SK-N-SH treated with all-trans-retinoic acid at 6 μM for 48 hours (cell line): ENCODE results near the gene IMPG1.

Source experiments
- BACH2 ChIP-seq: fragments of 250-450 bp; sonication (Bioruptor Pico); IDR thresholded peaks from 2 replicates; pipeline ENCODE4 v1.9.0; 2021; ENCODE audit warnings: mild to moderate bottlenecking, borderline replicate concordance
- GLIS3 ChIP-seq: fragments of 250-450 bp; sonication (Bioruptor Pico); IDR thresholded peaks from 2 replicates; pipeline ENCODE4 v1.5.0; 2020; ENCODE audit warnings: mild to moderate bottlenecking, moderate library complexity
- ISL1 ChIP-seq: fragments of 250-450 bp; sonication (Bioruptor Pico); IDR thresholded peaks from 2 replicates; pipeline ENCODE4 v2.1.2; 2022; ENCODE audit warnings: mild to moderate bottlenecking, moderate library complexity
- RARB ChIP-seq: fragments of 250-450 bp; sonication (Bioruptor Pico); IDR thresholded peaks from 2 replicates; pipeline ENCODE4 v1.8.0; 2021; ENCODE audit warnings: mild to moderate bottlenecking, moderate library complexity
- ZC3H10 ChIP-seq: fragments of 250-450 bp; sonication (Bioruptor Pico); IDR thresholded peaks from 2 replicates; pipeline ENCODE4 v1.5.1; 2021; ENCODE audit warnings: mild to moderate bottlenecking, moderate library complexity
- ZFP3 ChIP-seq: fragments of 250-450 bp; sonication (Bioruptor Pico); IDR thresholded peaks from 2 replicates; pipeline ENCODE4 v1.5.0; 2020; ENCODE audit warnings: mild to moderate bottlenecking, moderate library complexity
- ZFP30 ChIP-seq: fragments of 450-650 bp; formaldehyde crosslinking; IDR thresholded peaks from 2 replicates; pipeline ENCODE4 v1.5.0; 2022; ENCODE audit warnings: mild to moderate bottlenecking, moderate library complexity
- ZNF70 ChIP-seq: fragments of 450-650 bp; formaldehyde crosslinking; IDR thresholded peaks from 2 replicates; pipeline ENCODE4 v1.5.0; 2020; ENCODE audit warnings: mild to moderate bottlenecking, moderate library complexity
- TF ChIP-seq, protein P1 (sequence below): fragments of 250-450 bp; sonication (Bioruptor Pico); IDR thresholded peaks from 2 replicates; pipeline ENCODE4 v1.8.0; 2020; ENCODE audit warnings: mild to moderate bottlenecking, moderate library complexity, borderline replicate concordance
- TF ChIP-seq, protein P2 (sequence below): fragments of 250-450 bp; sonication (Bioruptor Pico); IDR thresholded peaks from 2 replicates; pipeline ENCODE4 v1.5.1; 2020; ENCODE audit warnings: low read depth, mild to moderate bottlenecking, moderate library complexity
- TF ChIP-seq, protein P3 (sequence below): fragments of 250-450 bp; sonication (Bioruptor Pico); IDR thresholded peaks from 2 replicates; pipeline ENCODE4 v1.5.1; 2021; ENCODE audit warnings: mild to moderate bottlenecking, moderate library complexity
- TF ChIP-seq, protein P4 (sequence below): fragments of 250-450 bp; sonication (Bioruptor Pico); IDR thresholded peaks from 2 replicates; pipeline ENCODE4 v1.8.0; 2021; ENCODE audit warnings: low read depth, mild to moderate bottlenecking, moderate library complexity, borderline replicate concordance

DNA sequence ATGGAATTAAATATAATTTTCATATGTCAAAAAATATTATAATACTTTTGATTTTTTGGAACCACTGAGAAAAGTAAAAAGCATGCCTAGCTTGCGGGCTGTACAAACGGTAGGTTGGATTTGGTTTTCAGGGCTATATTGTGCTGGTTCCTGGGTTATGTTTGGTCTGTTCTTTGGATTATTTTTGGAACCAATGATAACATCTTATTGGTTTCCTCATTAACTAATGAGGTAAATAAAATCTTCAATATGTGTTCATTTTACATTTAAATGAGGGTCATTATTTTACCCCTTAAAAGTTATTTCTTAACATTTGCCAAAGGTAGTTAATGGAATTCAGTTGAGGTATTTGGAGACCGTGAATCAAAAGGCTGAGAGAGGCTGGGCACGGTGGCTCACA lies 96.6 kb downstream of the IMPG1 start:
- TF ChIP-seq ZFP30 (CRISPR knock-in tag) (no peak), ISL1 (CRISPR knock-in tag) (no peak), GLIS3 (CRISPR knock-in tag) (no peak), ZFP3 (CRISPR knock-in tag) (no peak), ZNF70 (no peak), ZC3H10 (no peak), RARB (CRISPR knock-in tag) (no peak), BACH2 (CRISPR knock-in tag) (no peak)
- TF ChIP-seq, protein P1, sequence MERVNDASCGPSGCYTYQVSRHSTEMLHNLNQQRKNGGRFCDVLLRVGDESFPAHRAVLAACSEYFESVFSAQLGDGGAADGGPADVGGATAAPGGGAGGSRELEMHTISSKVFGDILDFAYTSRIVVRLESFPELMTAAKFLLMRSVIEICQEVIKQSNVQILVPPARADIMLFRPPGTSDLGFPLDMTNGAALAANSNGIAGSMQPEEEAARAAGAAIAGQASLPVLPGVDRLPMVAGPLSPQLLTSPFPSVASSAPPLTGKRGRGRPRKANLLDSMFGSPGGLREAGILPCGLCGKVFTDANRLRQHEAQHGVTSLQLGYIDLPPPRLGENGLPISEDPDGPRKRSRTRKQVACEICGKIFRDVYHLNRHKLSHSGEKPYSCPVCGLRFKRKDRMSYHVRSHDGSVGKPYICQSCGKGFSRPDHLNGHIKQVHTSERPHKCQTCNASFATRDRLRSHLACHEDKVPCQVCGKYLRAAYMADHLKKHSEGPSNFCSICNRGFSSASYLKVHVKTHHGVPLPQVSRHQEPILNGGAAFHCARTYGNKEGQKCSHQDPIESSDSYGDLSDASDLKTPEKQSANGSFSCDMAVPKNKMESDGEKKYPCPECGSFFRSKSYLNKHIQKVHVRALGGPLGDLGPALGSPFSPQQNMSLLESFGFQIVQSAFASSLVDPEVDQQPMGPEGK = no peak
- TF ChIP-seq, protein P2, sequence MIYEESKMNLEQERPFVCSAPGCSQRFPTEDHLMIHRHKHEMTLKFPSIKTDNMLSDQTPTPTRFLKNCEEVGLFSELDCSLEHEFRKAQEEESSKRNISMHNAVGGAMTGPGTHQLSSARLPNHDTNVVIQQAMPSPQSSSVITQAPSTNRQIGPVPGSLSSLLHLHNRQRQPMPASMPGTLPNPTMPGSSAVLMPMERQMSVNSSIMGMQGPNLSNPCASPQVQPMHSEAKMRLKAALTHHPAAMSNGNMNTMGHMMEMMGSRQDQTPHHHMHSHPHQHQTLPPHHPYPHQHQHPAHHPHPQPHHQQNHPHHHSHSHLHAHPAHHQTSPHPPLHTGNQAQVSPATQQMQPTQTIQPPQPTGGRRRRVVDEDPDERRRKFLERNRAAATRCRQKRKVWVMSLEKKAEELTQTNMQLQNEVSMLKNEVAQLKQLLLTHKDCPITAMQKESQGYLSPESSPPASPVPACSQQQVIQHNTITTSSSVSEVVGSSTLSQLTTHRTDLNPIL (CRISPR knock-in tag) = no peak
- TF ChIP-seq, protein P3, sequence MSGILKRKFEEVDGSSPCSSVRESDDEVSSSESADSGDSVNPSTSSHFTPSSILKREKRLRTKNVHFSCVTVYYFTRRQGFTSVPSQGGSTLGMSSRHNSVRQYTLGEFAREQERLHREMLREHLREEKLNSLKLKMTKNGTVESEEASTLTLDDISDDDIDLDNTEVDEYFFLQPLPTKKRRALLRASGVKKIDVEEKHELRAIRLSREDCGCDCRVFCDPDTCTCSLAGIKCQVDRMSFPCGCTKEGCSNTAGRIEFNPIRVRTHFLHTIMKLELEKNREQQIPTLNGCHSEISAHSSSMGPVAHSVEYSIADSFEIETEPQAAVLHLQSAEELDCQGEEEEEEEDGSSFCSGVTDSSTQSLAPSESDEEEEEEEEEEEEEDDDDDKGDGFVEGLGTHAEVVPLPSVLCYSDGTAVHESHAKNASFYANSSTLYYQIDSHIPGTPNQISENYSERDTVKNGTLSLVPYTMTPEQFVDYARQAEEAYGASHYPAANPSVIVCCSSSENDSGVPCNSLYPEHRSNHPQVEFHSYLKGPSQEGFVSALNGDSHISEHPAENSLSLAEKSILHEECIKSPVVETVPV (CRISPR knock-in tag) = no peak
- TF ChIP-seq, protein P4, sequence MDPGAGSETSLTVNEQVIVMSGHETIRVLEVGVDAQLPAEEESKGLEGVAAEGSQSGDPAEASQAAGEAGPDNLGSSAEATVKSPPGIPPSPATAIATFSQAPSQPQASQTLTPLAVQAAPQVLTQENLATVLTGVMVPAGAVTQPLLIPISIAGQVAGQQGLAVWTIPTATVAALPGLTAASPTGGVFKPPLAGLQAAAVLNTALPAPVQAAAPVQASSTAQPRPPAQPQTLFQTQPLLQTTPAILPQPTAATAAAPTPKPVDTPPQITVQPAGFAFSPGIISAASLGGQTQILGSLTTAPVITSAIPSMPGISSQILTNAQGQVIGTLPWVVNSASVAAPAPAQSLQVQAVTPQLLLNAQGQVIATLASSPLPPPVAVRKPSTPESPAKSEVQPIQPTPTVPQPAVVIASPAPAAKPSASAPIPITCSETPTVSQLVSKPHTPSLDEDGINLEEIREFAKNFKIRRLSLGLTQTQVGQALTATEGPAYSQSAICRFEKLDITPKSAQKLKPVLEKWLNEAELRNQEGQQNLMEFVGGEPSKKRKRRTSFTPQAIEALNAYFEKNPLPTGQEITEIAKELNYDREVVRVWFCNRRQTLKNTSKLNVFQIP (CRISPR knock-in tag) = no peak
